Esophagus (tissue), 2 donors: ENCODE data around the gene IGFBP3. TPM values are rescaled to one million over a fixed set of nuclear protein-coding genes. Genes with fewer than 3 reads are reported as not detected.

ENCODE experiments used
- H3K27ac ChIP-seq, 2 donors: one replicate each; pipeline ENCODE4 v1.5.1; 2013; ENCODE audit warnings: low read depth in 2 of 2, mild to moderate bottlenecking in 2 of 2, inconsistent platforms in 1 of 2, low read length in 1 of 2, moderate library complexity in 1 of 2
- H3K27me3 ChIP-seq, 2 donors: one replicate each; pipeline ENCODE4 v1.6.1; 2013; ENCODE audit warnings: low read length in 2 of 2, control low read depth in 1 of 2, mild to moderate bottlenecking in 1 of 2; ENCODE audit not compliant: insufficient read depth in 2 of 2, control insufficient read depth in 1 of 2
- H3K36me3 ChIP-seq, 2 donors: one replicate each; pipeline ENCODE4 v1.6.1; 2013; ENCODE audit warnings: low read length in 1 of 2; ENCODE audit not compliant: control insufficient read depth in 2 of 2, insufficient read depth in 2 of 2
- H3K4me1 ChIP-seq, 2 donors: one replicate each; pipeline ENCODE4 v1.6.1; 2013; ENCODE audit warnings: low read length in 1 of 2; ENCODE audit not compliant: control insufficient read depth in 2 of 2, insufficient read depth in 2 of 2
- H3K4me3 ChIP-seq, 2 donors: one replicate each; pipeline ENCODE4 v1.5.1; 2013; ENCODE audit warnings: low read length in 2 of 2, mild to moderate bottlenecking in 2 of 2, low read depth in 1 of 2, moderate library complexity in 1 of 2
- H3K9me3 ChIP-seq, 2 donors: one replicate each; pipeline ENCODE4 v1.6.1; 2013; ENCODE audit warnings: mild to moderate bottlenecking in 2 of 2, low read depth in 1 of 2, low read length in 1 of 2, moderate library complexity in 1 of 2; ENCODE audit not compliant: control insufficient read depth in 2 of 2, insufficient read depth in 1 of 2
- WGBS, 2 donors: extraction: QIAGEN DNeasy Blood & Tissue Kit; methylation state at CpG; one replicate each; pipeline ENCODE4 v1.1.7; 2013; 5-methylcytosine and 5-hydroxymethylcytosine counted together
- polyA plus RNA-seq, 2 donors: library from polyadenylated mRNA; stranded (reverse); fragments of 200-250 nt; gene quantifications; one replicate each; pipeline ENCODE4 v1.2.3, GENCODE V29; 2013
- donor health status: healthy with polysubstance abuse.
- donor health status: Bipolar disorder and iron deficiency.

IGFBP3 gene
- polyA plus RNA-seq, 2 donors = 13.0 to 19.8 TPM

GRCh38 chr7:45898222-45898621, 22.9 kb downstream of the IGFBP3 start:
- Histone ChIP-seq H3K4me1 (no peaks in the 10 kb centered on the region), H3K27ac (no peak overlapping the region), H3K36me3 (no peaks in the 10 kb centered on the region), H3K9me3 (no peaks in the 10 kb centered on the region), H3K27me3 (no peaks in the 10 kb centered on the region), H3K4me3 (no peak overlapping the region)
- WGBS, 2 donors = 71 to 75% methylated on average over 2 of the region's 2 CpGs

- Histone ChIP-seq H3K4me1 (no peaks in the 10 kb centered on the region), H3K36me3 (no peaks in the 10 kb centered on the region), H3K27me3 (no peaks in the 10 kb centered on the region), H3K4me3 (no peak overlapping the region), H3K9me3 (no peaks in the 10 kb centered on the region), H3K27ac (no peak overlapping the region)
- 92 to 95% methylated on average over 1 of the region's 1 CpG for WGBS, 2 donors
Measured at GRCh38 chr7:45897042-45897690, 23.9 kb downstream of the IGFBP3 start.

- H3K4me3 ChIP-seq = no peak overlapping the region
- no peaks in the 10 kb centered on the region for H3K36me3 ChIP-seq
- H3K9me3 ChIP-seq = no peaks in the 10 kb centered on the region
- H3K4me1 ChIP-seq = no peaks in the 10 kb centered on the region
- peaks cover 0 to under 1% of the 10 kb centered on the region in 2 donors for H3K27me3 ChIP-seq
- no peak overlapping the region for H3K27ac ChIP-seq
Measured at GRCh38 chr7:45894665-45895062, 26.4 kb downstream of the IGFBP3 start.

- H3K4me1 ChIP-seq = no peaks in the 10 kb centered on the region
- H3K36me3 ChIP-seq = no peaks in the 10 kb centered on the region
- H3K4me3 ChIP-seq = no peak overlapping the region
- no peaks in the 10 kb centered on the region for H3K9me3 ChIP-seq
- H3K27ac ChIP-seq = no peak overlapping the region
- WGBS, 2 donors = 66 to 67% methylated on average over 4 of the region's 4 CpGs
- peaks cover 0 to 4% of the 10 kb centered on the region in 2 donors for H3K27me3 ChIP-seq
Measured at GRCh38 chr7:45893996-45894664, 26.9 kb downstream of the IGFBP3 start.

- no peaks in the 10 kb centered on the region for H3K36me3 ChIP-seq
- WGBS, 2 donors = 67 to 68% methylated on average over 5 of the region's 5 CpGs
- H3K27ac ChIP-seq = no peak overlapping the region
- no peak overlapping the region for H3K4me3 ChIP-seq
- H3K4me1 ChIP-seq = peaks cover 0 to 4% of the 10 kb centered on the region in 2 donors
- no peaks in the 10 kb centered on the region for H3K9me3 ChIP-seq
- H3K27me3 ChIP-seq = peaks cover 0 to 4% of the 10 kb centered on the region in 2 donors
Measured at GRCh38 chr7:45893374-45893995, 27.6 kb downstream of the IGFBP3 start.

- Histone ChIP-seq H3K9me3 (no peaks in the 10 kb centered on the region), H3K4me1 (peaks cover 0 to 7% of the 10 kb centered on the region in 2 donors), H3K36me3 (no peaks in the 10 kb centered on the region), H3K27me3 (peaks cover 0 to 4% of the 10 kb centered on the region in 2 donors), H3K4me3 (no peak overlapping the region), H3K27ac (no peak overlapping the region)
- 81% methylated on average over 6 of the region's 6 CpGs for WGBS, 2 donors
Measured at GRCh38 chr7:45892407-45893035, 28.6 kb downstream of the IGFBP3 start.

- Histone ChIP-seq H3K4me1 (peaks cover 0 to 7% of the 10 kb centered on the region in 2 donors), H3K27me3 (peaks cover 0 to 4% of the 10 kb centered on the region in 2 donors)
Measured at GRCh38 chr7:45891462-45892402, 29.3 kb downstream of the IGFBP3 start.

GRCh38 chr7:45890902-45891461, 30.1 kb downstream of the IGFBP3 start:
- no peak overlapping the region for H3K4me3 ChIP-seq
- WGBS, 2 donors = 36 to 37% methylated on average over 6 of the region's 6 CpGs
- no peaks in the 10 kb centered on the region for H3K9me3 ChIP-seq
- peaks cover 0 to 4% of the 10 kb centered on the region in 2 donors for H3K27me3 ChIP-seq
- no peaks in the 10 kb centered on the region for H3K36me3 ChIP-seq
- H3K4me1 ChIP-seq = peaks cover 0 to 7% of the 10 kb centered on the region in 2 donors
- no peak overlapping the region for H3K27ac ChIP-seq

More at GRCh38 chr7:45891462-45892402, 29.3 kb downstream of the IGFBP3 start:
- Histone ChIP-seq H3K4me3 (no peak overlapping the region), H3K27ac (no peak overlapping the region), H3K36me3 (no peaks in the 10 kb centered on the region), H3K9me3 (no peaks in the 10 kb centered on the region)
- 71 to 75% methylated on average over 10 of the region's 10 CpGs for WGBS, 2 donors
